COR-L47 (cell line): ENCODE measurements around the gene EYA2.

ENCODE experiments used
- DNase-seq: peaks from one replicate; lab custom pipeline; 2025; lab: John Stamatoyannopoulos, UW

The EYA2 gene

DNA sequence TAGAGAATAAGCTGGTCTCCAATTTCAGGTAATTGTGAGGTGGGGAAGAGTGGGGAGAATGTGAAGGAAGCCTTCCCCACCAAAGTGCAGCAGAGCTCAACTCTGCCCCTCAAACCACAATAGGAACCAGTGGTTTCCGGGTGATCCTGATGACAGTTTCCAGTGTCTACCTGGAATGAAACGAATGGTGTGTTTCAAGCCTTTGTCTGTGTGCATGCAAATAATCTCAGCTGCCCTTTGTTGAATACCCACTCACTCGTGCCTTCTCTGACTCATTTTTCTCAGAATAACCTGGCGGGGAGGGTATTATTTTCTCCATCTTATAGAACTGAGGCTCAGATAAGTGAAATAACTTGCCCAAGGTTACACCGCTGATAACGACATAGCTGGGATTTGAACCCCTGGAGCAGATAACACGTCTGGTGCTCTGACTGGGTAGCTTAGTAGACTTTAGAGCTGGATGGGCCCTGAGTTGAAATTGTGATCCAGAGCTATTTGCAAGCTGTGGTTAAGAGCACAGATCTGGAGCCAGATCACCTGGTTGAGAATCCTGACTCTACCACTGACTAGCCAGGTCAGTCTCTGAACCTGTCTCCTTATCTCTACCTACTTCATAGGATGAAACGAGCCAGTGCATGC lies 85.1 kb downstream of the EYA2 start:
- DNase-seq: no peak

DNA sequence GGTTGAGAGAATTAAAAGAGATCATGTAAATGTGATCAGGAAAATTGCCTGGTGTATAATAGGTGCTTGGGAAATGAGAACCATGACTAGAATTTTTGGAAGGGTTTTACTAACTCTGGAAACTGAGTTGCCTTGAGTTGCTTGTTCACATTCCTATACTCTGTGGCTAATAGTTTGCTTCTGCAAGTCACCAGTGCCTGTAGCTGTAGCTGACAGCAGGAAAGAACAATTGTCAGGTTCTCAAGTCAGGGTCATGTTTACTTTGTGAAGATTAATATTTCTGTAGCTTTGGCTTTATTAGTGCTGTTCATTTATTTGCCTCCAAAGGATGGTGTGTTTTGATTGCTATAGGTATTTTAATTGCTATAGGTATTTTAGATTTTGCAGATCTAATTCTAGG lies 86.5 kb downstream of the EYA2 start:
- DNase-seq: no peak

DNA sequence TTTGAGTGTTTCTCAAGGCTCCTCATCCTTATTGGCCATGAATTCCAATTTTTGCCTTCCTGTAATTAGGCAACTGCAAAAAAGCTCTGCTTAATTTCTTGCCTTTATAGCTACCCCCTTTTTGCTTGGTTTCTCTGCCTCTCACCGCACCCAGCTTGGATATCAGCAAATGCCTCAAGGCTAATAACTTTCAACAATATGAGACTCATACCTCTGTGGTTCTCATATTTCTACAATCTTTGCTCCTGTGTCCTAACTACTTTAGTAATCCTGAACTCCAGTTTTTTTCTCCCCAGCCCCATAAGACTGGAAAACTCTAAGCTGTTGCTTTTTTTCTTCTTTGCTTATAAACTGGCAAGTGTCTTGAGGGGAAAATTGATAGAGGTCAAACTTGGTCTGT lies 88.8 kb downstream of the EYA2 start:
- DNase-seq: no peak

DNA sequence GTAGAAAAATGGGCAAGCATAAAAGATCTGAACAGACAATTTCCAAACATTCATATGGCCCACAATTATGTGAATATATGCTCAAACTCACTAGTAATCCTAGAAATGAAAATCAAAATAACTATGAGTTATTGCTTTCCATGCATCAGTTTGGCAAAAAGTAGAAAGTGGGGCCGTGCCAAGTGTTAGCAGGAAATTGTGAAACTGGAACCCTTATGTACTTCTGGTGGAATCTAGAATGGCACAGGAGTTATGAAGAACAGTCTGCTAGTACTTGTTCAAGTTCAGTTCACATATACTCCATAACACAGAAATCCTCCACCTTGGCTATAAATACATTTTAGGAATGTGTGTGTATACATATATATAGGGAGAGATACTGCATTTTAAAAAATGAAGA lies 89.8 kb downstream of the EYA2 start:
- no peak for DNase-seq

DNA sequence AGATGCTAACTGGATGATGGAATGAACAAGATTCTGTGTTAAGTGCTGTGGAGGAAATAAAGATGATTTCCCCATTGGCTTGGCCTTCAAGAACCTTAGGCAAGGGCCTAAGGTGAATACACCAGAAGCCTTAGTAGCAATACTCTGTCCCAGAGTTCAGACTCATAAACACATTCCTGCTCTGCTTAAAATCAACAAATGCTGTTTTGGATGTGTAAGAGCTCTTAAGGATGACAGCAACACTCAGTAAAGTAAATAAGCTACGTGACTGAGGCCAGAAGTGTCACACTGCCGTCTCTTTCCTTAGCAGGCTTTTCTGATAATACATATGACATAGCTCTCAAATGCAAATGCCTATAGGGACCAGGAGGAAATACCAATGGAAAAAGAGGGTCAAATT lies 90.6 kb downstream of the EYA2 start:
- no peak for DNase-seq

DNA sequence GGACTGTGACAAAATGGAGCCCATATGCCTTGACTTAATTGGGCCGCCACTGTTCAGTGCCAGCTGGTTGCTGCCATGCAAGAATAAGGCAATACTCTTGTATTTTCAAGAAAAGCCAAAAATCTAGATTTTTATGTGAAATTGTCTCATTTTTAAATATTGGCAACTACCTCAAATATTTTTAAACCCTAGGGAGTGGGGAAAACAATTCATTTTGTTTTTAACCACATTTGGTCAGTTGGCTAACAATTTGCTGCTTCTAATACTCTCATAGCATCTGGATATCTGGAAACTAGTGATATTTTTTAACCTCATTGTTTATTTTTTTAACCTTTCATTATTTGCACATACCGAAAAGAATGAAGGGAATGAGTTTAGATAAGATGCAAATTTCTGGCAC lies 91.0 kb downstream of the EYA2 start:
- DNase-seq: no peak

DNA sequence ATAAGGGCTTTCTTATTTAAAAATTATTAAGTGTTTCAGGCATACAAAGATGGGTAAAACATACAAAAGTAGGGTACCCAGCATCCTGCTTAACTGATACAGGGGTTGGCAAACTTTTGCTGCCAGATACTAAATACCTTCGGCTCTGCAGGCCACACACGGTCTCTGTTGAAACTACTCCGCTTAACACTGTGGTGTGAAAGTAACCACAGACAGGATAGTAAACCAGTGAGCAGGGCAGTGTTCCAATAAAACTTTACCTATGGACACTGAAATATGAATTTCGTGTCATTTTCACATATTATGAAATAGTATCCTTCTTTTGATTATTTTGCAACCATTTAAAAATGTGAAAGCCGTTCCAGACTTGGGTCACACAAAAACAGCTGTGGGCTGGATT lies 92.4 kb downstream of the EYA2 start:
- DNase-seq: no peak

DNA sequence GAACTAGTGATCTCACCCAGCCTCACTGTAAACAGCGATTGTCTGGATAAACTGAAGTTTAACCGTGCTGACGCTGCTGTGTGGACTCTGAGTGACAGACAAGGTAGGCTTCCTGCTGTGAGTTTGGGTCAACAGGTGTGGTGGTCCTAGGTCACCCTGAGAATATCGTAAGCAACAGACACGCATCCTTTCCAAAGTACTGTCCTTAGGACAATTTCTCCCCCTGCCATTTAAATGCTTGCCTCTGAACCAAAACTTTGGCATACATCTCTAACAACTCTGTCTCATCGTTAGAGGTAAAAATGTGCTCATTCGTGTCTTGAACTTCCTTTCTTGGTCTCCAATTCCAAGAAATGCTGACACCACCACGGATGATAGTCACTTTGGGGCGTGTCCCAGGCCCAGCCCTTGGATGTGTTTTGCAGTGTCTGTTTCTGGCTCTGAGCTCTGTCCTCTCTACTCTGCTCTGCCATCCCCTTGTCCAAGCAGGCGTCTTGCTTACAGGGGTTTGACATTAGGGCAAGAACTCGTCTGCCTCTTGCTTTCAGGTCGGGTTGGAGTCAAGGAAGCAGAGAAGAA lies 95.5 kb downstream of the EYA2 start:
- no peak for DNase-seq

DNA sequence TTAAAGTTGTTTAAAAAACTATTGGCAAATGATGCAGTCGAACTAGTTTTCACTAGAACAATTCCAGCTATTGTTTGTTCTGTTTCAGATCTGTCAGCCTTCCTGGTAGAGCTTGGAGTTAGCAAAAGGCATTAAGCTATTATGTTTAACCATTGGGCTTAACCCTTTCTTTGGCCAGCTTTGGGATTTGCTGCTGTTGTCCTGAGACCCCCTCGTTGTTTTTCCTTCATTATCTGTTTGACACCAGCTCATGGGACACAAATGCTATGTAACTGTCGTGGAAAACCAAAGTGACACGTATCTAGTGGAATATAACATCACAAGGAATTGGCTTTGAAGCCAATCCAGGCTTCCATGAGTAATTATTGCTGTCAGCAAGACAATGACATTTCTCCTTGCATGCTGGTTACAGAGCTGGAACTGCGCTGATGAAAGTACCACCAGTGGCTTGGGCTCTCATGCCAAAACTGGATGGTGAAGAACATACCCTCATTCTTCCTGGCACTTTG lies 96.0 kb downstream of the EYA2 start:
- no peak for DNase-seq

DNA sequence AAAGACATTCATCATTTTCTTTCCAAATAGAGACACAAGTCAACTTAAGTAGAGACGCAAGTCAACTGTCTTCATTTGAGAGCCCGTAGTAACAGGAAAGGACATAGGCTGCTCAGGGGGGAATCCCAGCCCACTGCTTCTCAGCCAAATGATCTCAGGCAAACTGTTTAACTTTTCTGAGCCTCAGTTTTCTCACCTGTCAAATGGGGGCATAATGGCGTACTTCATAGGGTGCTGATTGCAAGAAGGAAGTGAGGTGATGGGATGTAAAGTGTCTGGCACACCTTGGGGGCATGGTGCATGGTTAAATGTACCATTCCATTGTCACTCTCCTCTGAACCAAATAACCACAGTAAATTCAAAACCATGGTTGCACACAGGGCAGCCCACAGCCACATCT lies 96.5 kb downstream of the EYA2 start:
- DNase-seq: no peak

DNA sequence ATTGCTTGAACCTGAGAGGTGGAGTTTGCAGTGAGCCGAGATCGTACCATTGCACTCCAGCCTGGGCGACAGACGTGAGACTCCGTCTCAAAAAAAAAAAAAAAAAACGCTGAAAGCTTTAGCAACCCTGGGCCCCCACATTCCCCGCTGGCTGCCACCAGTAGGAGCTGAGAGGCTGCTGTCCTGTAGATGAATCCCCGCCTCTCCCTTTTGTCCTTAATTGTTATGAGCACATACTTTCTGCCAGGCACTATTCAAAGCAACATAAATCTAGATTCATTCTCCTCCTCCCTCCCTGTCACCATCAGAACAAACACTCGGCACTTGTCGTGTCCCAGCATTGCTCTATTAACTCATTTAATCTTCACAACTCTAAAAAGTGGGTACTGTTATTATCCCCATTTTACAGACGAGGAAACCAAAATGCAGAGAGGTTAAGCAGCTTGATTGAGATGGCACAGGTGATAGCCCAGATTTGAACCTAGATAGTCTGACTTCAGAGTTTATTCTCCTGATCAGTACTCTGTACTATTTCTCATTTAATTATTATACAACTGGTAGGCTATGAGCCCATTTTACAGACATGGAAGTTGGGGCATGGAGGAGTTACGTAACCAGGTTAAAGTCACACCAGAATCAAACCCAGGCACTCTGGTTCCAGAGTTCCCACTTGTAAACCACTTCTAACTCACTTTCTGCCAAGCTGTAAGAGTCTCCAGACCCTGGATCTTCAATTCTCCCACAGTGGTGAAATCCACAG lies 97.4 kb downstream of the EYA2 start:
- no peak for DNase-seq

DNA sequence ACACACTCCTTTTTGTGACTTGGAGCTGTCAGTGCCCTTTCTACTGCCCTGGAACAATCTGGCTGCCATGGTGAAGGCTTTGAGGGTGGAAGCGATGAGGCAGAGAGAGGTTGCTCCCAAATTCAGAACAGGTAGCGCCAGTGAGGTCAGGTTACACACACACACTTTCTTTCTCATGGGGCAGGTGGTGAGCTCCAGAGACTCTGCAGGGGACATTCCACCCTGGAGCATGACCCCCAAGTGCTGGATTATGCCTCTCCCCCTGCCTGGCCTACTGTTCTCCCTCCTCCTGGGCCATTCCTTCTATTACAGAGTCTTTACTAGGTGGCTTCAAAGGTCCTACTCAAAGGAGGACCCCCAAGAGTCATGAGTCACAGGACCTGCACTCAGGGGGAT lies 98.0 kb downstream of the EYA2 start:
- DNase-seq: no peak

DNA sequence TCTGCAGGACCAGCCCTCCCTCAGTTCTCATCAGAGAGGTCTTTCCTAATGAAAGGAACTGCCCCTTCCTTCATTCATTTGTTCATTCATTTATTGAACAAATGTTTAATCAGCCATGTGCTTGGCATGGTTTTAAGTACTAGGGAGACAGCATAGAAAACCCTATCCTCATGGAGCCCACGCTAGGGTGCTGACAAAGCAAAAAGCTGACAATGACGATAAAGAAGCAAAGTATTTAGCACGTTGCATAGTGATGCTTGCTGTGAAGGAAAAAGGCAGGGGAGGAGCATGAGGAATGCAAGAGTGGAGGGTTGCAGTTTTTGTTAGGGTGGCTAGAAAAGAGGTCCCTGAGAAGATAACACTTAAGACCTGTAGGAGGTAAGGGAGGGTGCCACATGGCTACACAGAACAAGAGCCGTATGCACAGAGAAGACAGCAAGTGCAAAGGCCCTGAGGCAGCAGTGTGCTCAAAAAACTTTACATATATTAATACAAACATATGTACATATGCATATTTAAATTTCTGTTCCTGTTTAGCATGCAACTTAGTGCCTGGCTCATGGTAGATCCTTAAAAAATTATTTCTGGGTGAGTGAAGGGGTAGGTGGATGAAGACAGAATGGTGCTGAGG lies 98.9 kb downstream of the EYA2 start:
- no peak for DNase-seq

DNA sequence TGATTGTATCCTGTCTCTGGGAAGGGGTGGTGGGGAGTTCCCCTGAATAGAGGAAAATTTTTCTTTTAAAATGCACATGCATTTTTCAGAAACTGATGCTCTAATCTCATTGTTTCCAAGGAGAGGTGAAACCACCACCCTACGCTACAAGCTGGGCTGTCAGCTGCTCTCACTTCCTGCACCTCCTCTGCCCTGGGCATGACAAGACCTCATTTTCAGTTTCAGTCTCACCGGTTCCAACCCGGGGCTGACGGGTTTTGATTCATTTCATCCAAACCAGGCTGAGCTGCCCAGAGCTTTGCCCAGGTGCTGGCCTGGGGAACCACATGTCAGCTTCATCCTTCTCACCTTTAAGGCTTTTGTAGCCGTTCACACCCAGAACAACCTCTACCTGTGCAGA lies 99.7 kb downstream of the EYA2 start:
- no peak for DNase-seq

DNA sequence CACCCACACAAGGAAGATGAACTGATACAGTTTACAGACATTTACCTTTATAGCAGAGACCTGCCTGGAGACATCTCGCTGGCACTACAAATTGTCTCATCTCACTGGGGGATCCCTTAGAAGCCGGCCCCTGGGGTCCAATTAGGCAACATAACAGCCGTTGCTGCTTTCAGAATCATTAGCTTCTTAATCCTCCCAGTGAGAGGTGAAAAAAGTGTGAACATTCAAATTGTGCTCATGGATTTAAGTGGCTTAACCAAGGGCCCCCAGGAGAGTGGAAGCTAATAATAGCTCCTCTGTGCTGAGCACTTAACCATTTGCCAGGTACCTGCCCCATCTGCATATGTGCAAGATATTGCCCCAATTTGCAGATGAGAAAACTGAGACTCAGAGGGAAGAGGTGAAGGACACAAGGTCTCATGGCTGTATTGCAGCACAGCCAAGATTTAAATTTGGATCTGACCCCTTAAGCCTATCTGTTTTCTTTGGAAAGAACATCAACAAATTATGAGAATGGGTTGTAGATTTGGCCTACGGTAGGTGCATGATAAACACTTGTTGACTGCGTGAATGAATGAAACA lies 101.0 kb downstream of the EYA2 start:
- DNase-seq: no peak

DNA sequence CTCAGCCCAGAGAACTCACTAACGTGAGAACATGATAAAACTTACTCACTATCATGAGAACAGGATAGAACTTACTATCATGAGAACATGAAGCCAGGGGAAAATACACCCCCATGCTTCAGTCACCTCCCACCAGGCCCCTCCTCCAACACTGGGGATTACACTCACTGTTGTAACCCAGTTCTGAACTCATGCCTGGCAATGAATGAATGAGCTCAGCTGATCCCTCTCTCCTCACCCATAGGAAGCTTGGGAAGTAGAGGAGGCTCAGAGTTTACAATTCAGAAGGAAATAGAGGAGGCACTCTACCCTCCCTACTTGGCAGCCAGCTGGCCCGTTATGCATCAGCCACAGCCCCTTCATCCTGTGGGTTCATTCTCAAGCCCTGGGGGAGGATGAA lies 102.5 kb downstream of the EYA2 start:
- DNase-seq: no peak

DNA sequence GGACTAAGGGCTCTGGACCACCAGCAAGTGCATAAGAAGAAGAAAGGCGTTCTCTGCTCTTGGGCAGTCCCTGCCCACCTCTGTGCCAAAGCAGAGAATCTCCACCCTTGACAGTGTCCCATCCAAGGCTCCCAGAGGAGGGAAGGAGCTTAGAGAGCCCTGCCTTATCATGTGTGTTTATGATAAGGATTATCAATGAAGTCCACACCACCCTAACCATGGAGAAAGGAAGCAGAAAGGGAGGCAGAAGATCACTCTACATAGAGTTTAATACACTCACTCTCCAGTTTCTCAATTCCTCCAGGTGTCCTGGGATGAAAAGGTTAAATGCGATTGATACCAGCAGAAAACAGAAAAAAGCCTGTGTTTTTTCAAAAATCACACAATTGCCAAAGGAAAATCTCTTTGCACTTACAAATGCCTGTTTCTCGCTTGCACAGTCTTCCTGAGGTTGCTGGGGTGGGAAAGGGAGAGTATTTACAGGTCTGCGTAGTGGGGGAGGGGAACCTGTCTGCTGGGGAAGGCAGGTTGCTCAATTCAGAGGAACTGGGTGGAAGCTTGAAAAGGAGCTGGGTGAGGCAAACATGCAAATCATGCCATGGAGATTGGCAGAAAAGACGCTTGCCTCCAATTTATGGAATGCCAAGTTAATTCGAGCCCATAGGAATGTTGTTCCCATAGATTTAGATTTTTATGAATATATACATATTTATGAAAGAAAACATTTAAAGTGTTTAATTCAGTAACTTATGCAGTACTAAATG lies 104.0 kb downstream of the EYA2 start:
- no peak for DNase-seq

DNA sequence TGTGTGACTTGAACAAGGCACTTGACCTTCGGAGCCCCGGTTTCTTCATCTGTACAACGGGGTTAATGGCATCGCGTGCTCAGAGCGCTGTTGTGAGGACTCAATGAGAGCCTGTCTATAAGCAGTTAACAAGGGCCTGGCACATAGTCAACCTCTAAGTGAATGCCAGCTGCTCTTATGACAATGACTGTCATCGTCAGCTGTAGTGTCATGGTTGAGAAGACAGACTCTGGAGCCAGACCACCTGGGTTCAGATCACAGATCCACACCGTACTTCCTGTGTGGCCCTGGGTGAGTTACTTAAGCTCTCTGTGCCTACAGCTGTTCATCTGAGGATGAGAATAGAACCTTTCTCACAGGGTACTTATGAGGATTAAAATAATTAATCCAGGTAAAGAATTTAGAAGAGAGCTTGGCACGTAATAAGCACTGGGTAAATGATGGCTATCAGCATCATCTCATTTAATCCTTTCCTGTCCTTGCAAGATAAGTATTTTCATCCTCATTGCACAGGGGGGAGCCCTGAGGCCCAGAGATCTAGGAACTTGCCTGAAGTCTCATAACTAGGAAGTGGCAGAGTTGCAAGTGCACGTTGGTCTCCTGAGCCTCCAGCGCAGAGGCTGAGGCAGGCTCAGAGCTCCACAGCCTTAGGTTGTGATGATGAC lies 105.3 kb downstream of the EYA2 start:
- DNase-seq: no peak

DNA sequence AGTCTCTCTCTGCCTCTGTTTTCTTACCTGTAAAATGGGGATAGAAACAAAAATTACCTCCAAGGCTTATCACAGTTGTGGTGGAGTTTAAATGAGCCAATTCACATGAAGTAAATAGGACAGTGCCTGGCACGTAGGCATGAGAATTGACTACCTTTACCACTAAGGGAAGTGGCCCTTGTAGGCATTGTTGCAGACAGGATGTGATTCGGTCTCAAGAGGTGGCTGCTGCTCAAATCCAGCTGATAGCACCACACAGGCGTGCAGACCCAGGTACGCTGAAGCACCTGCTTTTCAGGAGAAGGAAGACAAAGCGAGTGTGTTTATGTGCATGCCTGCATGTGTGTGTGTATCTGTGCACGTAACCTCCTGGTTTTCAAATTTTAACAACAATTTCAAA lies 108.6 kb downstream of the EYA2 start:
- no peak for DNase-seq

DNA sequence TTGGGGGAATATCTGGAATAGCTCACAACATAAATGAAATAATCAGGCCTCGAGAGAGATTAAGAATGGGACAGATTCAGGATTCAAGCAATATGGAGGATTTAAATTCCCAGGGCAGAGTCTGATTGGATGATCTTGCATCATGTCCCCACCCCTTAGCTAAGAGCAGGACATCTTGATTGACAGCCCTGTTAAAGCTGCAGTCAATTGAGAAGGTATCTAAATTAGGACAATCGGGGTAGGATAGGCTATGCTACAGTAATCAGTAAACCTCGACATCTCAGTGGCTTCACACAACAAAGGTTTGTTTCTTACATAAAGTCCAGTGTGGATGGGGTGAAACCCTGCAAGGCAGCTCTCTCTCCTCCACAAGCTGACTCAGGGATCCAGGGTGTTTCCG lies 109.5 kb downstream of the EYA2 start:
- no peak for DNase-seq
